Dermis lymphatic vessel endothelial cell (primary cell): ENCODE results near the gene FAM240A. TPM values are rescaled to one million over a fixed set of nuclear protein-coding genes. Genes with fewer than 3 reads are reported as not detected.

ENCODE experiments used
- total RNA-seq: library from RNA; depleted of rRNA; stranded (reverse); fragments of >200 nt; gene quantifications from 2 replicates; pipeline ENCODE4 v1.2.1, GENCODE V29; 2014

The FAM240A gene
- total RNA-seq: not detected in 2 replicates

DNA sequence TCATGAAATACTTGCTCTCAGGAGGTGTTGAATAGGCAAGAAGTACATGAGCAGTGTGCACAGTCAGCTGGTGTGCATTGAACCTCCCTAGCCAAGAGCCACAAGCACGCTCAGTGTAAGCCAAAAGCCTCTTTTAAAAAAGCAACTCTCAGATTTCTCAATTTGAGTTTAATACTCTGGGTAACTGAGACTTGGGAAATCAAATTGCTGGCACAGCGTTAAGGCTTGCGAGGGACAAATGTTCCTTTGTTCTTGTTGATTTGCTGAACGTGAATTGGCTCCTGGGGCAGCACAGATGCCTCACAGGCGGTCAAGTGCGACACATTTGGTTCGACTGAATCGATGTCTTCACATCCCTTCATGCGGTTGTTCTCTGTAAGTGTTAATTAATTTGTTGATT, at the start of gene FAM240A:
Gene FAM240A, plus strand, starts transcription at position 202 of the 400 bp plus-strand sequence. Its CDS starts 159 bp downstream, at position 361.

DNA sequence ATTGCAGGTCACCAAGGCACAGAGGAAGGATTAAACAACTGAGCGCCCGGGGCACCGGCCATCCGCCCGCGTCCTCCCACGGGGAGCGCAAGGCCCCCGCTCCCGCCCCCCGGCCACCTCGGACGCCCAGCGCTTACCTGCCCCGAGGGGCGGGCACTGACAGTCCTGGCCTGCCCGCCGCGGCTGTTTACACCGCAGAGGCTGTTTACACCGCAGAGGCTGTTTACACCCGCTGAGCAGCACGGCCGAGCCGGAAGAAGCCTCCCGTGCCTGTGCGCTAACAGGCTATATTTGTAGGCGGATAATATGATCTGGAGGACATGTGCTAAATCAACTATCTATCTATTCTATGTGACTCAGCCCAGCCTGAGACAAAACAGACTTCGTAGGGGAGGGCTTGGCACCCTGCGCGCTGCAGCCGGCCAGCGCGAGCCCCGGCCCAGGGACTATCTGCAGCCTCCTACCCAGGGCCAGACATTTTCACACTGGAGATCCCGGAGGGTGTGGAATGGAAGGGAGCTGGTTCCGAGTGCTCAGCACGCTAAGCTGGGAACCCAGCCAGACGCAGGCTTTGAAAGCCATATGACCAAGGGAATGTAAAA, 46.2 kb upstream of the FAM240A start, which contains the start of gene LRRC2:
Gene LRRC2, minus strand, starts transcription at position 263 of the 602 bp plus-strand sequence. CDS start 14,711 bp downstream, outside the sequence.

Other genes starting within 250 kb of the FAM240A start
- gene CCR5, start 241.6 kb upstream of the FAM240A start, total RNA-seq: 0.09 TPM in 1 of 2 replicates, not detected in the other
- gene CCRL2, start 205.3 kb upstream of the FAM240A start, total RNA-seq: 0.22 and 0.26 TPM in 2 replicates
- gene LTF, start 147.6 kb upstream of the FAM240A start, total RNA-seq: under 0.01 and 0.26 TPM in 2 replicates
- gene RTP3, start 114.5 kb upstream of the FAM240A start, total RNA-seq: not detected in 2 replicates
- gene LRRC2, start 46.2 kb upstream of the FAM240A start, total RNA-seq: under 0.01 and 0.17 TPM in 2 replicates
- 4.0 and 7.0 TPM in 2 replicates for gene ALS2CL, start 81.2 kb downstream of the FAM240A start, total RNA-seq
- 0.09 TPM in 1 of 2 replicates, not detected in the other for gene TMIE, start 88.9 kb downstream of the FAM240A start, total RNA-seq
- gene PRSS50, start 105.3 kb downstream of the FAM240A start, total RNA-seq: not detected in 2 replicates